GM23338 (cell line): ENCODE data around the gene LRTM1. TPM values are rescaled to one million over a fixed set of nuclear protein-coding genes. Genes with fewer than 3 reads are reported as not detected.

Source experiments
- ATAC-seq: fragments of 200-7000 bp; cut with Tn5 transposase; 3 replicates; pipeline ENCODE4 v1.9.1; 2020
- DNase-seq: peaks from one replicate; pipeline ENCODE4 v3.0.0-alpha.2; 2015; ENCODE audit warnings: low spot score
- H2AFZ ChIP-seq: fragments of 200-600 bp; sonication (generic); 2 replicates; pipeline ENCODE4 v1.8.0; 2016; ENCODE audit warnings: antibody characterized with exemption, mild to moderate bottlenecking, moderate library complexity
- H3F3A ChIP-seq: fragments of 200-600 bp; sonication (generic); replicated peaks from 2 replicates; pipeline ENCODE4 v1.8.0; 2017; ENCODE audit warnings: antibody characterized with exemption, mixed run types, low read depth
- H3K27ac ChIP-seq: fragments of 200-600 bp; sonication (generic); 2 replicates; pipeline ENCODE4 v1.6.1; 2016; ENCODE audit warnings: low read depth
- H3K27me3 ChIP-seq: fragments of 200-600 bp; sonication (generic); 2 replicates; pipeline ENCODE4 v1.8.0; 2016; ENCODE audit warnings: mild to moderate bottlenecking, mixed run types, moderate library complexity; ENCODE audit not compliant: insufficient read depth
- H3K36me3 ChIP-seq: fragments of 200-600 bp; sonication (generic); 2 replicates; pipeline ENCODE4 v1.8.0; 2016; ENCODE audit warnings: mild to moderate bottlenecking; ENCODE audit not compliant: insufficient read depth
- H3K4me1 ChIP-seq: fragments of 200-600 bp; sonication (generic); 2 replicates; pipeline ENCODE4 v1.8.0; 2016; ENCODE audit warnings: mild to moderate bottlenecking, moderate library complexity; ENCODE audit not compliant: insufficient read depth
- H3K4me2 ChIP-seq: fragments of 200-600 bp; sonication (generic); 2 replicates; pipeline ENCODE4 v1.7.1; 2017; ENCODE audit warnings: mixed run types
- H3K4me3 ChIP-seq: fragments of 200-600 bp; sonication (generic); 2 replicates; pipeline ENCODE4 v1.6.1; 2016; ENCODE audit warnings: mixed run types
- H3K79me2 ChIP-seq: fragments of 200-600 bp; sonication (generic); replicated peaks from 2 replicates; pipeline ENCODE4 v1.8.0; 2017; ENCODE audit warnings: mild to moderate bottlenecking; ENCODE audit not compliant: insufficient read depth
- H3K9me2 ChIP-seq: fragments of 200-600 bp; sonication (generic); 2 replicates; pipeline ENCODE4 v1.8.0; 2017; ENCODE audit not compliant: insufficient read depth
- H4K20me1 ChIP-seq: fragments of 200-600 bp; sonication (generic); replicated peaks from 2 replicates; pipeline ENCODE4 v1.8.0; 2017; ENCODE audit warnings: mild to moderate bottlenecking; ENCODE audit not compliant: insufficient read depth
- H3K27ac Mint-ChIP-seq: 2 replicates; pipeline ENCODE4 v1.8.0; 2020; ENCODE audit warnings: inconsistent platforms, mild to moderate bottlenecking, moderate library complexity, mixed read lengths
- H3K27me3 Mint-ChIP-seq: 3 replicates; pipeline ENCODE4 v1.8.0; 2022; ENCODE audit warnings: low read depth, mild to moderate bottlenecking, moderate library complexity, mixed read lengths, inconsistent platforms; ENCODE audit not compliant: insufficient read depth, poor library complexity
- H3K36me3 Mint-ChIP-seq: 3 replicates; pipeline ENCODE4 v1.8.0; 2021; ENCODE audit warnings: low read depth, mild to moderate bottlenecking, inconsistent platforms, moderate library complexity, mixed read lengths
- H3K4me1 Mint-ChIP-seq: 3 replicates; pipeline ENCODE4 v1.8.0; 2020; ENCODE audit warnings: mild to moderate bottlenecking, inconsistent platforms, mixed read lengths
- H3K4me3 Mint-ChIP-seq: 3 replicates; pipeline ENCODE4 v1.8.0; 2021; ENCODE audit warnings: moderate library complexity, mild to moderate bottlenecking, inconsistent platforms, mixed read lengths
- H3K9me3 Mint-ChIP-seq: 3 replicates; pipeline ENCODE4 v1.8.0; 2020; ENCODE audit warnings: moderate library complexity, mild to moderate bottlenecking, inconsistent platforms, mixed read lengths
- JUNB ChIP-seq: IDR thresholded peaks from one replicate; pipeline ENCODE4 v1.6.1; 2016; ENCODE audit warnings: antibody characterized with exemption; ENCODE audit not compliant: unreplicated experiment
- NANOG ChIP-seq: IDR thresholded peaks from 2 replicates; pipeline ENCODE4 v1.6.1; 2016; ENCODE audit warnings: antibody characterized with exemption, borderline replicate concordance
- POLR2AphosphoS5 ChIP-seq: IDR thresholded peaks from 2 replicates; pipeline ENCODE4 v1.6.1; 2016; ENCODE audit warnings: antibody characterized with exemption, low read depth
- ZNF114 ChIP-seq: fragments of 250-450 bp; sonication (Bioruptor Pico); IDR thresholded peaks from 2 replicates; pipeline ENCODE4 v1.5.0; 2020; ENCODE audit warnings: mild to moderate bottlenecking, moderate library complexity
- polyA plus RNA-seq: library from polyadenylated mRNA; unstranded; fragments of >200 nt; fragmentation: Nextera tagmentation; extraction: Ambion mirVana; gene quantifications from 2 replicates; pipeline ENCODE4 v1.2.1, GENCODE V29; 2016
- total RNA-seq: library from RNA; depleted of rRNA; stranded (reverse); fragments of >200 nt; shearing (Covaris generic); gene quantifications from 2 replicates; pipeline ENCODE4 v1.2.3, GENCODE V29; 2014
- TF ChIP-seq, protein P1 (sequence below): IDR thresholded peaks from one replicate; pipeline ENCODE4 v1.6.1; 2018; ENCODE audit warnings: antibody characterized with exemption; ENCODE audit not compliant: unreplicated experiment

The LRTM1 gene
- total and polyA plus RNA-seq, 2 experiments from 2014 or later, result 0.47 TPM; not detected in 1

GRCh38 chr3:54966979-54967378 is 39.1 kb upstream of the LRTM1 start (continued):
- TF ChIP-seq, protein P1, sequence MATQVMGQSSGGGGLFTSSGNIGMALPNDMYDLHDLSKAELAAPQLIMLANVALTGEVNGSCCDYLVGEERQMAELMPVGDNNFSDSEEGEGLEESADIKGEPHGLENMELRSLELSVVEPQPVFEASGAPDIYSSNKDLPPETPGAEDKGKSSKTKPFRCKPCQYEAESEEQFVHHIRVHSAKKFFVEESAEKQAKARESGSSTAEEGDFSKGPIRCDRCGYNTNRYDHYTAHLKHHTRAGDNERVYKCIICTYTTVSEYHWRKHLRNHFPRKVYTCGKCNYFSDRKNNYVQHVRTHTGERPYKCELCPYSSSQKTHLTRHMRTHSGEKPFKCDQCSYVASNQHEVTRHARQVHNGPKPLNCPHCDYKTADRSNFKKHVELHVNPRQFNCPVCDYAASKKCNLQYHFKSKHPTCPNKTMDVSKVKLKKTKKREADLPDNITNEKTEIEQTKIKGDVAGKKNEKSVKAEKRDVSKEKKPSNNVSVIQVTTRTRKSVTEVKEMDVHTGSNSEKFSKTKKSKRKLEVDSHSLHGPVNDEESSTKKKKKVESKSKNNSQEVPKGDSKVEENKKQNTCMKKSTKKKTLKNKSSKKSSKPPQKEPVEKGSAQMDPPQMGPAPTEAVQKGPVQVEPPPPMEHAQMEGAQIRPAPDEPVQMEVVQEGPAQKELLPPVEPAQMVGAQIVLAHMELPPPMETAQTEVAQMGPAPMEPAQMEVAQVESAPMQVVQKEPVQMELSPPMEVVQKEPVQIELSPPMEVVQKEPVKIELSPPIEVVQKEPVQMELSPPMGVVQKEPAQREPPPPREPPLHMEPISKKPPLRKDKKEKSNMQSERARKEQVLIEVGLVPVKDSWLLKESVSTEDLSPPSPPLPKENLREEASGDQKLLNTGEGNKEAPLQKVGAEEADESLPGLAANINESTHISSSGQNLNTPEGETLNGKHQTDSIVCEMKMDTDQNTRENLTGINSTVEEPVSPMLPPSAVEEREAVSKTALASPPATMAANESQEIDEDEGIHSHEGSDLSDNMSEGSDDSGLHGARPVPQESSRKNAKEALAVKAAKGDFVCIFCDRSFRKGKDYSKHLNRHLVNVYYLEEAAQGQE, result no peak

DNA sequence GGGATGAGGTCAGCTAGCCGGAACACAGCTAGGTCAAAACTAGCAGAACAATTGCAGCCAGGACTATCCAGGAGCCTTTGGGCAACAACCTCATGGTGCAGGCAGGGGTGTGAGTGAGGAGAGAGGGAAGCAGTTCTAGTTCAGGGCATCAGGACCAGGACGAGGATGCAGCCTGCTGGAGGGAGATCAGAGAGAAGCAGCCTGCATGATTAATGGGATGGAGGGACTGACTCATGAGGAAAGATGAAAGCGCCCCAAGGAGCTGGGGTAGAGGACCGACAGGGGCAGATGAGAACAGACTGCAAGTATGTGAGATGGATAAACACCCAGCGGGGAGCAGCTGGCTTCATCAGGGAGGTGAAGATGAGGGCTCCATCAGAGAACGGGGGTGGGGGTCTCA is 37.9 kb upstream of the LRTM1 start:
- Mint-ChIP-seq H3K36me3 (no peaks in the 10 kb centered on the region), H3K27ac (no peak overlapping the region), H3K27me3 (no peaks in the 10 kb centered on the region), H3K4me3 (no peak overlapping the region), H3K9me3 (no peaks in the 10 kb centered on the region), H3K4me1 (peaks cover 13% of the 10 kb centered on the region)
- no peak overlapping the region for H3K27ac ChIP-seq
- H3K4me2 ChIP-seq, result no peak overlapping the region
- H3K36me3 ChIP-seq, result no peaks in the 10 kb centered on the region
- TF ChIP-seq ZNF114 (CRISPR knock-in tag) (no peak), NANOG (no peak), POLR2AphosphoS5 (no peak)
- TF ChIP-seq, protein P1, result no peak
- no peak overlapping the region for H2AFZ ChIP-seq
- no peaks in the 10 kb centered on the region for H3K27me3 ChIP-seq
- H3K9me2 ChIP-seq, result no peaks in the 10 kb centered on the region
- no peaks in the 10 kb centered on the region for H3F3A ChIP-seq
- no peak for ATAC-seq
- H3K79me2 ChIP-seq, result no peaks in the 10 kb centered on the region
- H3K4me1 ChIP-seq, result peaks cover 5% of the 10 kb centered on the region; the same call in 1 of the 2 replicates
- DNase-seq, result no peak
- 0 out of 2 replicates have a peak, but pooled peaks cover 2% of the 10 kb centered on the region for H4K20me1 ChIP-seq
- no peak overlapping the region for H3K4me3 ChIP-seq

- no peaks in the 10 kb centered on the region for H3K27me3 ChIP-seq
- DNase-seq (no peak), ATAC-seq (no peak)
- H3K36me3 ChIP-seq, result no peaks in the 10 kb centered on the region
- Mint-ChIP-seq H3K9me3 (no peaks in the 10 kb centered on the region), H3K27me3 (no peaks in the 10 kb centered on the region), H3K4me1 (peaks cover 20% of the 10 kb centered on the region), H3K36me3 (no peaks in the 10 kb centered on the region), H3K4me3 (no peak overlapping the region), H3K27ac (no peak overlapping the region)
- H4K20me1 ChIP-seq, result 0 out of 2 replicates have a peak, but pooled peaks cover 2% of the 10 kb centered on the region
- no peak for TF ChIP-seq JUNB
- no peak overlapping the region for H2AFZ ChIP-seq
- no peak overlapping the region for H3K27ac ChIP-seq
- H3K4me2 ChIP-seq, result no peak overlapping the region
- no peaks in the 10 kb centered on the region for H3K9me2 ChIP-seq
- peaks cover 11% of the 10 kb centered on the region; the same call in 1 of the 2 replicates for H3K4me1 ChIP-seq
- no peak overlapping the region for H3K4me3 ChIP-seq
- H3K79me2 ChIP-seq, result no peaks in the 10 kb centered on the region
- H3F3A ChIP-seq, result no peaks in the 10 kb centered on the region
Measured at GRCh38 chr3:54964081-54964480, 36.2 kb upstream of the LRTM1 start.
